ENCODE data around the gene STX11. TPM values are rescaled to one million over a fixed set of nuclear protein-coding genes. Genes with fewer than 3 reads are reported as not detected.

STX11 gene
- total and polyA plus RNA-seq, 2 of the 13 experiments (the other 11 are each of a cell fraction or from before 2014, with no cell fraction given) = 0.03 TPM; not detected in 1

- no peak for TF ChIP-seq PBX2 (CRISPR knock-in tag; IDR thresholded peaks at IDR 0.05)
Observed at GRCh38 chr6:144153260-144153659, 2.9 kb downstream of the STX11 start (continued).

GRCh38 chr6:144153971-144154370 is 3.7 kb downstream of the STX11 start:
- H3K36me3 ChIP-seq (replicated peaks in 1 of 2; ENCODE audit: control insufficient read depth in 1 of 2, insufficient read depth in 2 of 2, low read length in 2 of 2) = no peaks in the 10 kb centered on the region
- no peak for DNase-seq (ENCODE audit: low spot score)
- 71% methylated on average over 2 of the region's 2 CpGs for WGBS (ENCODE audit: low lambda C conversion rate)
- CTCF ChIA-PET (ENCODE audit: low intra/inter-chr PET ratio, low total read pairs) = no interaction called here
- H3K4me1 ChIP-seq (ENCODE audit: insufficient read depth, low read length) = peaks cover 9% of the 10 kb centered on the region
- intact Hi-C loops (cut with micrococcal nuclease; ENCODE audit: unreplicated experiment) = no loop called here
- no peaks in the 10 kb centered on the region for H3K9me3 ChIP-seq (ENCODE audit: low read length)
- no peak for FAIRE-seq
- H3K4me3 ChIP-seq (replicated peaks in 1 of 3; ENCODE audit: insufficient read depth in 1 of 3, low read depth in 2 of 3, low read length in 3 of 3) = no peak overlapping the region
- no peak overlapping the region for H3K27ac ChIP-seq (ENCODE audit: extremely low read length, insufficient read depth, low read length)
- H3K9ac ChIP-seq (ENCODE audit: insufficient read depth, low read depth, low read length) = no peak overlapping the region
- H4K20me1 ChIP-seq (ENCODE audit: insufficient read depth, low read length) = no peaks in the 10 kb centered on the region
- H3K79me2 ChIP-seq (ENCODE audit: insufficient read depth, low read length) = no peaks in the 10 kb centered on the region
- TF ChIP-seq THAP11 (CRISPR knock-in tag; IDR thresholded peaks at IDR 0.05) = no peak
- no TSS peak for BruUV-seq (replicated peaks)
- no peak overlapping the region for H2AFZ ChIP-seq (ENCODE audit: low read length)
- POLR2A ChIA-PET = no interaction called here
- in situ Hi-C loops (cut with HindIII; ENCODE audit: extremely low pct_ligation_motif_present, low pct_unique_long_range_greater_than_20kb) = no loop called here
- H3K27me3 ChIP-seq (ENCODE audit: control insufficient read depth in 1 of 2, insufficient read depth in 2 of 2, low read length in 2 of 2) = peaks cover 2 to 35% of the 10 kb centered on the region in 2 experiments; a peak in 4 of 5 replicates
- no peak overlapping the region for H3K4me2 ChIP-seq (ENCODE audit: low read depth, low read length)
- no peak for ATAC-seq

- peaks cover 9% of the 10 kb centered on the region for H3K4me1 ChIP-seq (ENCODE audit: insufficient read depth, low read length)
- H3K4me2 ChIP-seq (ENCODE audit: low read depth, low read length) = no peak overlapping the region
- BruUV-seq (replicated peaks) = no TSS peak
- no peaks in the 10 kb centered on the region for H3K36me3 ChIP-seq (replicated peaks in 1 of 2; ENCODE audit: control insufficient read depth in 1 of 2, insufficient read depth in 2 of 2, low read length in 2 of 2)
- DNase-seq (ENCODE audit: low spot score) = no peak
- H3K9me3 ChIP-seq (ENCODE audit: low read length) = no peaks in the 10 kb centered on the region
- CTCF ChIA-PET (ENCODE audit: low intra/inter-chr PET ratio, low total read pairs) = no interaction called here
- no peak overlapping the region for H2AFZ ChIP-seq (ENCODE audit: low read length)
- no peak for TF ChIP-seq CCDC6 (CRISPR knock-in tag; IDR thresholded peaks at IDR 0.05)
- TF ChIP-seq ETV5 (CRISPR knock-in tag; IDR thresholded peaks at IDR 0.05; ENCODE audit: borderline replicate concordance) = no peak
- TF ChIP-seq ZIK1 (CRISPR knock-in tag; IDR thresholded peaks at IDR 0.05; ENCODE audit: borderline replicate concordance, low read depth) = no peak
- TF ChIP-seq KDM2A (CRISPR knock-in tag; IDR thresholded peaks at IDR 0.05; ENCODE audit: borderline replicate concordance, low read depth) = no peak
- no peak for TF ChIP-seq NPAS2 (CRISPR knock-in tag; IDR thresholded peaks at IDR 0.05; ENCODE audit: borderline replicate concordance)
- TF ChIP-seq YY1 (IDR thresholded peaks at IDR 0.05; ENCODE audit: insufficient read depth, insufficient replicate concordance, low read depth, low read length) = no peak
- no peak for TF ChIP-seq ZFAT (CRISPR knock-in tag; conservative IDR thresholded peaks at IDR 0.05)
- TF ChIP-seq ZNF567 (CRISPR knock-in tag; IDR thresholded peaks at IDR 0.05; ENCODE audit: borderline replicate concordance) = no peak
- no peak for TF ChIP-seq ZSCAN29 (CRISPR knock-in tag; conservative IDR thresholded peaks at IDR 0.05)
- no peak for TF ChIP-seq ISL2 (CRISPR knock-in tag; IDR thresholded peaks at IDR 0.05)
- TF ChIP-seq ZSCAN25 (CRISPR knock-in tag; IDR thresholded peaks at IDR 0.05) = no peak
- TF ChIP-seq RFX1 (IDR thresholded peaks at IDR 0.05) = no peak
- TF ChIP-seq KAT7 (CRISPR knock-in tag; IDR thresholded peaks at IDR 0.05; ENCODE audit: borderline replicate concordance) = no peak
- no peak overlapping the region for H3K9ac ChIP-seq (ENCODE audit: insufficient read depth, low read depth, low read length)
- 25% methylated on average over 2 of the region's 2 CpGs for WGBS (ENCODE audit: low lambda C conversion rate)
- FAIRE-seq = no peak
- H3K27me3 ChIP-seq (ENCODE audit: control insufficient read depth in 1 of 2, insufficient read depth in 2 of 2, low read length in 2 of 2) = peaks cover 2 to 26% of the 10 kb centered on the region in 2 experiments; a peak in 4 of 5 replicates
- POLR2A ChIA-PET = no interaction called here
- no peak overlapping the region for H3K4me3 ChIP-seq (replicated peaks in 1 of 3; ENCODE audit: insufficient read depth in 1 of 3, low read depth in 2 of 3, low read length in 3 of 3)
- H3K79me2 ChIP-seq (ENCODE audit: insufficient read depth, low read length) = no peaks in the 10 kb centered on the region
- H4K20me1 ChIP-seq (ENCODE audit: insufficient read depth, low read length) = no peaks in the 10 kb centered on the region
- no peak overlapping the region for H3K27ac ChIP-seq (ENCODE audit: extremely low read length, insufficient read depth, low read length)
- in situ Hi-C loops (cut with HindIII; ENCODE audit: extremely low pct_ligation_motif_present, low pct_unique_long_range_greater_than_20kb) = no loop called here
- intact Hi-C loops (cut with micrococcal nuclease; ENCODE audit: unreplicated experiment) = no loop called here
- no peak for ATAC-seq
Observed at GRCh38 chr6:144155529-144155928, 5.2 kb downstream of the STX11 start.

Data from HepG2 (cell line).